Measurements from ENCODE around the gene DISP2.

The DISP2 gene

GRCh38 chr15:40331026-40331425 is 27.0 kb upstream of the DISP2 start:
- Histone ChIP-seq H3K27ac (ENCODE audit: low read depth, low read length) (no peak overlapping the region), H3K79me2 (ENCODE audit: insufficient read depth, low read length) (no peaks in the 10 kb centered on the region), H3K27me3 (ENCODE audit: low read length) (no peaks in the 10 kb centered on the region), H3K4me2 (ENCODE audit: low read depth, low read length, poor library complexity, severe bottlenecking) (no peak overlapping the region), H3K9me3 (ENCODE audit: insufficient read depth, low read length) (no peaks in the 10 kb centered on the region), H3K4me3 (ENCODE audit: insufficient read depth, low read length, poor library complexity, severe bottlenecking) (no peak overlapping the region), H3K9ac (ENCODE audit: low read length) (no peak overlapping the region), H3K9me2 (replicated peaks; ENCODE audit: insufficient read depth, low read length) (no peaks in the 10 kb centered on the region), H4K20me1 (ENCODE audit: low read depth, low read length) (no peaks in the 10 kb centered on the region), H3F3A (ENCODE audit: insufficient read depth) (no peaks in the 10 kb centered on the region), H2AFZ (ENCODE audit: low read depth, low read length, severe bottlenecking) (no peak overlapping the region), H3K36me3 (ENCODE audit: low read length) (no peaks in the 10 kb centered on the region)
- TF ChIP-seq CTCF (IDR thresholded peaks at IDR 0.05; ENCODE audit: insufficient read depth, low read length, poor library complexity, severe bottlenecking), result no peak
- no peak for TF ChIP-seq EZH2phosphoT487 (conservative IDR thresholded peaks at IDR 0.05; ENCODE audit: low read length)

GRCh38 chr15:40331637-40332036 is 26.4 kb upstream of the DISP2 start:
- no peak overlapping the region for H3K4me3 ChIP-seq (ENCODE audit: insufficient read depth, low read length, poor library complexity, severe bottlenecking)
- no peaks in the 10 kb centered on the region for H3F3A ChIP-seq (ENCODE audit: insufficient read depth)
- H3K9me3 ChIP-seq (ENCODE audit: insufficient read depth, low read length), result no peaks in the 10 kb centered on the region
- H4K20me1 ChIP-seq (ENCODE audit: low read depth, low read length), result no peaks in the 10 kb centered on the region
- no peak overlapping the region for H3K27ac ChIP-seq (ENCODE audit: low read depth, low read length)
- H3K9ac ChIP-seq (ENCODE audit: low read length), result no peak overlapping the region
- no peaks in the 10 kb centered on the region for H3K79me2 ChIP-seq (ENCODE audit: insufficient read depth, low read length)
- no peak overlapping the region for H3K4me2 ChIP-seq (ENCODE audit: low read depth, low read length, poor library complexity, severe bottlenecking)
- no peaks in the 10 kb centered on the region for H3K9me2 ChIP-seq (replicated peaks; ENCODE audit: insufficient read depth, low read length)
- H2AFZ ChIP-seq (ENCODE audit: low read depth, low read length, severe bottlenecking), result no peak overlapping the region
- no peaks in the 10 kb centered on the region for H3K27me3 ChIP-seq (ENCODE audit: low read length)
- TF ChIP-seq CTCF (IDR thresholded peaks at IDR 0.05; ENCODE audit: insufficient read depth, low read length, poor library complexity, severe bottlenecking) (no peak), EZH2phosphoT487 (conservative IDR thresholded peaks at IDR 0.05; ENCODE audit: low read length) (no peak)
- H3K36me3 ChIP-seq (ENCODE audit: low read length), result no peaks in the 10 kb centered on the region

- Histone ChIP-seq H3K27ac (ENCODE audit: low read depth, low read length) (no peak overlapping the region), H4K20me1 (ENCODE audit: low read depth, low read length) (no peaks in the 10 kb centered on the region), H3K9ac (ENCODE audit: low read length) (no peak overlapping the region), H3F3A (ENCODE audit: insufficient read depth) (no peaks in the 10 kb centered on the region), H3K9me2 (replicated peaks; ENCODE audit: insufficient read depth, low read length) (no peaks in the 10 kb centered on the region), H3K9me3 (ENCODE audit: insufficient read depth, low read length) (no peaks in the 10 kb centered on the region), H3K4me2 (ENCODE audit: low read depth, low read length, poor library complexity, severe bottlenecking) (no peak overlapping the region), H3K79me2 (ENCODE audit: insufficient read depth, low read length) (no peaks in the 10 kb centered on the region), H3K36me3 (ENCODE audit: low read length) (no peaks in the 10 kb centered on the region), H3K27me3 (ENCODE audit: low read length) (no peaks in the 10 kb centered on the region), H2AFZ (ENCODE audit: low read depth, low read length, severe bottlenecking) (no peak overlapping the region), H3K4me3 (ENCODE audit: insufficient read depth, low read length, poor library complexity, severe bottlenecking) (no peak overlapping the region)
- no peak for TF ChIP-seq EZH2phosphoT487 (conservative IDR thresholded peaks at IDR 0.05; ENCODE audit: low read length)
- no peak for TF ChIP-seq CTCF (IDR thresholded peaks at IDR 0.05; ENCODE audit: insufficient read depth, low read length, poor library complexity, severe bottlenecking)
Observed at GRCh38 chr15:40332113-40332781, 25.8 kb upstream of the DISP2 start.
